MM.1S (cell line): ENCODE results near the gene TMEM170A.

Source experiments
- DNase-seq: peaks from one replicate; pipeline ENCODE4 v3.0.0-alpha.2; 2015
- H2AFZ ChIP-seq: fragments of 300-600 bp; sonication (generic); 2 replicates; pipeline ENCODE4 v1.6.0; 2016; ENCODE audit warnings: antibody characterized with exemption, low read length
- H3F3A ChIP-seq: fragments of 300-600 bp; sonication (generic); 2 replicates; pipeline ENCODE4 v1.6.1; 2016; ENCODE audit warnings: mild to moderate bottlenecking, antibody characterized with exemption, low read length, moderate library complexity, mixed read lengths; ENCODE audit not compliant: insufficient read depth
- H3K27ac ChIP-seq: fragments of 300-600 bp; sonication (generic); 2 replicates; pipeline ENCODE4 v1.5.1; 2016; ENCODE audit warnings: mild to moderate bottlenecking, low read length
- H3K27me3 ChIP-seq: fragments of 300-600 bp; sonication (generic); replicated peaks from 2 replicates; pipeline ENCODE4 v1.6.0; 2016; ENCODE audit warnings: low read length; ENCODE audit not compliant: insufficient read depth
- H3K36me3 ChIP-seq: fragments of 300-600 bp; sonication (generic); replicated peaks from 2 replicates; pipeline ENCODE4 v1.6.1; 2016; ENCODE audit warnings: mild to moderate bottlenecking, low read length, mixed read lengths; ENCODE audit not compliant: insufficient read depth
- H3K4me1 ChIP-seq: fragments of 300-600 bp; sonication (generic); 2 replicates; pipeline ENCODE4 v1.6.1; 2016; ENCODE audit warnings: low read length, mixed read lengths
- H3K4me2 ChIP-seq: fragments of 300-600 bp; sonication (generic); 2 replicates; pipeline ENCODE4 v1.6.0; 2016; ENCODE audit warnings: low read depth, low read length
- H3K4me3 ChIP-seq: fragments of 300-600 bp; sonication (generic); 2 replicates; pipeline ENCODE4 v1.5.1; 2016; ENCODE audit warnings: low read length, mixed read lengths
- H3K79me2 ChIP-seq: fragments of 300-600 bp; sonication (generic); 2 replicates; pipeline ENCODE4 v1.6.1; 2016; ENCODE audit warnings: mixed run types, low read length, mixed read lengths
- H3K9ac ChIP-seq: fragments of 300-600 bp; sonication (generic); 2 replicates; pipeline ENCODE4 v1.6.1; 2016; ENCODE audit warnings: low read length, mixed read lengths
- H3K9me2 ChIP-seq: fragments of 300-600 bp; sonication (generic); replicated peaks from 2 replicates; pipeline ENCODE4 v1.6.1; 2016; ENCODE audit warnings: mild to moderate bottlenecking, low read length, mixed read lengths; ENCODE audit not compliant: insufficient read depth
- H3K9me3 ChIP-seq: fragments of 300-600 bp; sonication (generic); replicated peaks from 2 replicates; pipeline ENCODE4 v1.6.1; 2016; ENCODE audit warnings: mild to moderate bottlenecking, low read length, mixed read lengths; ENCODE audit not compliant: insufficient read depth
- H4K20me1 ChIP-seq: fragments of 300-600 bp; sonication (generic); 2 replicates; pipeline ENCODE4 v1.6.1; 2016; ENCODE audit warnings: mild to moderate bottlenecking, low read length, moderate library complexity, mixed read lengths; ENCODE audit not compliant: insufficient read depth
- CTCF ChIP-seq: fragments of 300-600 bp; sonication (generic); IDR thresholded peaks from 2 replicates; pipeline ENCODE4 v1.5.1; 2016; ENCODE audit warnings: antibody characterized with exemption, low read length, mixed read lengths
- EZH2 ChIP-seq: fragments of 300-600 bp; sonication (generic); optimal IDR thresholded peaks from 2 replicates; pipeline ENCODE3; 2017; ENCODE audit warnings: low read depth, mild to moderate bottlenecking, antibody characterized with exemption, low read length, mixed read lengths
- EZH2phosphoT487 ChIP-seq: fragments of 300-600 bp; sonication (generic); IDR thresholded peaks from 2 replicates; pipeline ENCODE4 v1.6.1; 2018; ENCODE audit warnings: antibody characterized with exemption, low read length

The TMEM170A gene

GRCh38 chr16:75476817-75477216, 12.3 kb upstream of the TMEM170A start:
- no peak overlapping the region for H3K27ac ChIP-seq
- H3F3A ChIP-seq = no peaks in the 10 kb centered on the region
- TF ChIP-seq EZH2phosphoT487 = no peak
- TF ChIP-seq EZH2 = no peak
- TF ChIP-seq CTCF = no peak
- H4K20me1 ChIP-seq = no peaks in the 10 kb centered on the region
- no peaks in the 10 kb centered on the region for H3K4me1 ChIP-seq
- H3K9ac ChIP-seq = no peak overlapping the region
- no peak for DNase-seq
- H3K4me3 ChIP-seq = no peak overlapping the region
- no peaks in the 10 kb centered on the region for H3K79me2 ChIP-seq
- no peaks in the 10 kb centered on the region for H3K9me3 ChIP-seq
- no peaks in the 10 kb centered on the region for H3K9me2 ChIP-seq
- H3K27me3 ChIP-seq = no peaks in the 10 kb centered on the region
- H3K36me3 ChIP-seq = no peaks in the 10 kb centered on the region
- no peak overlapping the region for H3K4me2 ChIP-seq
- no peak overlapping the region for H2AFZ ChIP-seq

GRCh38 chr16:75475420-75475847, 10.9 kb upstream of the TMEM170A start:
- H3K27ac ChIP-seq = no peak overlapping the region
- no peaks in the 10 kb centered on the region for H3F3A ChIP-seq
- no peak overlapping the region for H3K4me3 ChIP-seq
- DNase-seq = no peak
- TF ChIP-seq CTCF (no peak), EZH2 (no peak), EZH2phosphoT487 (no peak)
- no peaks in the 10 kb centered on the region for H3K27me3 ChIP-seq
- no peaks in the 10 kb centered on the region for H3K79me2 ChIP-seq
- H3K9me3 ChIP-seq = no peaks in the 10 kb centered on the region
- H3K9me2 ChIP-seq = no peaks in the 10 kb centered on the region
- H3K4me1 ChIP-seq = no peaks in the 10 kb centered on the region
- H3K4me2 ChIP-seq = no peak overlapping the region
- H3K36me3 ChIP-seq = no peaks in the 10 kb centered on the region
- H4K20me1 ChIP-seq = no peaks in the 10 kb centered on the region
- H3K9ac ChIP-seq = no peak overlapping the region
- H2AFZ ChIP-seq = no peak overlapping the region

- no peak for TF ChIP-seq CTCF
- no peak for TF ChIP-seq EZH2
- TF ChIP-seq EZH2phosphoT487 = no peak
- H3K27me3 ChIP-seq = no peaks in the 10 kb centered on the region
- no peaks in the 10 kb centered on the region for H3K79me2 ChIP-seq
- H3F3A ChIP-seq = no peaks in the 10 kb centered on the region
- H3K9ac ChIP-seq = no peak overlapping the region
- no peaks in the 10 kb centered on the region for H3K4me1 ChIP-seq
- H3K4me3 ChIP-seq = no peak overlapping the region
- no peak overlapping the region for H3K27ac ChIP-seq
- no peaks in the 10 kb centered on the region for H4K20me1 ChIP-seq
- no peak overlapping the region for H2AFZ ChIP-seq
- H3K36me3 ChIP-seq = no peaks in the 10 kb centered on the region
- no peak for DNase-seq
- H3K4me2 ChIP-seq = no peak overlapping the region
- H3K9me3 ChIP-seq = no peaks in the 10 kb centered on the region
- no peaks in the 10 kb centered on the region for H3K9me2 ChIP-seq
Observed at GRCh38 chr16:75472908-75473877, 8.7 kb upstream of the TMEM170A start.
